ENCODE data around the gene PDHA1.

Gene PDHA1

GRCh38 chrX:19343535-19344408 is at the start of gene PDHA1 (continued):
- TF ChIP-seq, protein P1, sequence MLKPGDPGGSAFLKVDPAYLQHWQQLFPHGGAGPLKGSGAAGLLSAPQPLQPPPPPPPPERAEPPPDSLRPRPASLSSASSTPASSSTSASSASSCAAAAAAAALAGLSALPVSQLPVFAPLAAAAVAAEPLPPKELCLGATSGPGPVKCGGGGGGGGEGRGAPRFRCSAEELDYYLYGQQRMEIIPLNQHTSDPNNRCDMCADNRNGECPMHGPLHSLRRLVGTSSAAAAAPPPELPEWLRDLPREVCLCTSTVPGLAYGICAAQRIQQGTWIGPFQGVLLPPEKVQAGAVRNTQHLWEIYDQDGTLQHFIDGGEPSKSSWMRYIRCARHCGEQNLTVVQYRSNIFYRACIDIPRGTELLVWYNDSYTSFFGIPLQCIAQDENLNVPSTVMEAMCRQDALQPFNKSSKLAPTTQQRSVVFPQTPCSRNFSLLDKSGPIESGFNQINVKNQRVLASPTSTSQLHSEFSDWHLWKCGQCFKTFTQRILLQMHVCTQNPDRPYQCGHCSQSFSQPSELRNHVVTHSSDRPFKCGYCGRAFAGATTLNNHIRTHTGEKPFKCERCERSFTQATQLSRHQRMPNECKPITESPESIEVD (tag by site-specific recombination; IDR thresholded peaks at IDR 0.05): no peak
- TF ChIP-seq ZNF830 (tag by site-specific recombination; IDR thresholded peaks at IDR 0.05; ENCODE audit: low read depth) (no peak), ZNF596 (tag by site-specific recombination; IDR thresholded peaks at IDR 0.05) (no peak), ZNF530 (tag by site-specific recombination; IDR thresholded peaks at IDR 0.05; ENCODE audit: low read depth) (no peak), ZNF580 (tag by site-specific recombination; IDR thresholded peaks at IDR 0.05) (no peak), ZBTB48 (tag by site-specific recombination; IDR thresholded peaks at IDR 0.05) (0 out of 2 replicates have a peak, but pooled peaks have one; percentile 13), ZEB2 (tag by site-specific recombination; IDR thresholded peaks at IDR 0.05) (no peak), ZBTB49 (tag by site-specific recombination; IDR thresholded peaks at IDR 0.05; ENCODE audit: low read depth) (no peak), REPIN1 (tag by site-specific recombination; IDR thresholded peaks at IDR 0.05; ENCODE audit: low read depth) (no peak), TRIM28 (IDR thresholded peaks at IDR 0.05; ENCODE audit: borderline replicate concordance, low read length) (no peak), ZNF184 (tag by site-specific recombination; IDR thresholded peaks at IDR 0.05) (no peak), ZNF658 (tag by site-specific recombination; IDR thresholded peaks at IDR 0.05) (no peak), ZNF837 (tag by site-specific recombination; IDR thresholded peaks at IDR 0.05) (no peak), ZNF239 (tag by site-specific recombination; IDR thresholded peaks at IDR 0.05) (no peak), ZNF48 (tag by site-specific recombination; IDR thresholded peaks at IDR 0.05) (no peak), ZNF777 (tag by site-specific recombination; IDR thresholded peaks at IDR 0.05; ENCODE audit: borderline replicate concordance) (no peak), ZNF629 (tag by site-specific recombination; IDR thresholded peaks at IDR 0.05) (peak; percentile 96), ZNF2 (tag by site-specific recombination; IDR thresholded peaks at IDR 0.05) (no peak), EGR2 (tag by site-specific recombination; IDR thresholded peaks at IDR 0.05; ENCODE audit: low read depth) (peak; percentile 93), ZSCAN4 (tag by site-specific recombination; IDR thresholded peaks at IDR 0.05) (no peak), ZNF473 (tag by site-specific recombination; IDR thresholded peaks at IDR 0.05) (no peak), BCL11A (tag by site-specific recombination; IDR thresholded peaks at IDR 0.05; ENCODE audit: low read depth) (no peak)
- TF ChIP-seq, protein P2, sequence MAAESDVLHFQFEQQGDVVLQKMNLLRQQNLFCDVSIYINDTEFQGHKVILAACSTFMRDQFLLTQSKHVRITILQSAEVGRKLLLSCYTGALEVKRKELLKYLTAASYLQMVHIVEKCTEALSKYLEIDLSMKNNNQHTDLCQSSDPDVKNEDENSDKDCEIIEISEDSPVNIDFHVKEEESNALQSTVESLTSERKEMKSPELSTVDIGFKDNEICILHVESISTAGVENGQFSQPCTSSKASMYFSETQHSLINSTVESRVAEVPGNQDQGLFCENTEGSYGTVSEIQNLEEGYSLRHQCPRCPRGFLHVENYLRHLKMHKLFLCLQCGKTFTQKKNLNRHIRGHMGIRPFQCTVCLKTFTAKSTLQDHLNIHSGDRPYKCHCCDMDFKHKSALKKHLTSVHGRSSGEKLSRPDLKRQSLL (tag by site-specific recombination; IDR thresholded peaks at IDR 0.05): no peak
- TF ChIP-seq, protein P3, sequence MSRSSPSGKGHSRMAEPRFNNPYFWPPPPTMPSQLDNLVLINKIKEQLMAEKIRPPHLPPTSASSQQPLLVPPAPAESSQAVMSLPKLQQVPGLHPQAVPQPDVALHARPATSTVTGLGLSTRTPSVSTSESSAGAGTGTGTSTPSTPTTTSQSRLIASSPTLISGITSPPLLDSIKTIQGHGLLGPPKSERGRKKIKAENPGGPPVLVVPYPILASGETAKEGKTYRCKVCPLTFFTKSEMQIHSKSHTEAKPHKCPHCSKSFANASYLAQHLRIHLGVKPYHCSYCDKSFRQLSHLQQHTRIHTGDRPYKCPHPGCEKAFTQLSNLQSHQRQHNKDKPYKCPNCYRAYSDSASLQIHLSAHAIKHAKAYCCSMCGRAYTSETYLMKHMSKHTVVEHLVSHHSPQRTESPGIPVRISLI (tag by site-specific recombination; IDR thresholded peaks at IDR 0.05): no peak
- TF ChIP-seq, protein P4, sequence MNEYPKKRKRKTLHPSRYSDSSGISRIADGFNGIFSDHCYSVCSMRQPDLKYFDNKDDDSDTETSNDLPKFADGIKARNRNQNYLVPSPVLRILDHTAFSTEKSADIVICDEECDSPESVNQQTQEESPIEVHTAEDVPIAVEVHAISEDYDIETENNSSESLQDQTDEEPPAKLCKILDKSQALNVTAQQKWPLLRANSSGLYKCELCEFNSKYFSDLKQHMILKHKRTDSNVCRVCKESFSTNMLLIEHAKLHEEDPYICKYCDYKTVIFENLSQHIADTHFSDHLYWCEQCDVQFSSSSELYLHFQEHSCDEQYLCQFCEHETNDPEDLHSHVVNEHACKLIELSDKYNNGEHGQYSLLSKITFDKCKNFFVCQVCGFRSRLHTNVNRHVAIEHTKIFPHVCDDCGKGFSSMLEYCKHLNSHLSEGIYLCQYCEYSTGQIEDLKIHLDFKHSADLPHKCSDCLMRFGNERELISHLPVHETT (tag by site-specific recombination; IDR thresholded peaks at IDR 0.05): no peak
- TF ChIP-seq, protein P5, sequence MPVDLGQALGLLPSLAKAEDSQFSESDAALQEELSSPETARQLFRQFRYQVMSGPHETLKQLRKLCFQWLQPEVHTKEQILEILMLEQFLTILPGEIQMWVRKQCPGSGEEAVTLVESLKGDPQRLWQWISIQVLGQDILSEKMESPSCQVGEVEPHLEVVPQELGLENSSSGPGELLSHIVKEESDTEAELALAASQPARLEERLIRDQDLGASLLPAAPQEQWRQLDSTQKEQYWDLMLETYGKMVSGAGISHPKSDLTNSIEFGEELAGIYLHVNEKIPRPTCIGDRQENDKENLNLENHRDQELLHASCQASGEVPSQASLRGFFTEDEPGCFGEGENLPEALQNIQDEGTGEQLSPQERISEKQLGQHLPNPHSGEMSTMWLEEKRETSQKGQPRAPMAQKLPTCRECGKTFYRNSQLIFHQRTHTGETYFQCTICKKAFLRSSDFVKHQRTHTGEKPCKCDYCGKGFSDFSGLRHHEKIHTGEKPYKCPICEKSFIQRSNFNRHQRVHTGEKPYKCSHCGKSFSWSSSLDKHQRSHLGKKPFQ (tag by site-specific recombination; IDR thresholded peaks at IDR 0.05): no peak
- TF ChIP-seq, protein P6, sequence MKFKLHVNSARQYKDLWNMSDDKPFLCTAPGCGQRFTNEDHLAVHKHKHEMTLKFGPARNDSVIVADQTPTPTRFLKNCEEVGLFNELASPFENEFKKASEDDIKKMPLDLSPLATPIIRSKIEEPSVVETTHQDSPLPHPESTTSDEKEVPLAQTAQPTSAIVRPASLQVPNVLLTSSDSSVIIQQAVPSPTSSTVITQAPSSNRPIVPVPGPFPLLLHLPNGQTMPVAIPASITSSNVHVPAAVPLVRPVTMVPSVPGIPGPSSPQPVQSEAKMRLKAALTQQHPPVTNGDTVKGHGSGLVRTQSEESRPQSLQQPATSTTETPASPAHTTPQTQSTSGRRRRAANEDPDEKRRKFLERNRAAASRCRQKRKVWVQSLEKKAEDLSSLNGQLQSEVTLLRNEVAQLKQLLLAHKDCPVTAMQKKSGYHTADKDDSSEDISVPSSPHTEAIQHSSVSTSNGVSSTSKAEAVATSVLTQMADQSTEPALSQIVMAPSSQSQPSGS (tag by site-specific recombination; IDR thresholded peaks at IDR 0.05; ENCODE audit: low read depth): peak; percentile 31; the same call in 1 of the 2 replicates

All from HEK293 (cell line).